Uterus (tissue), 4 donors: ENCODE measurements around the gene YPEL2. TPM values are rescaled to one million over a fixed set of nuclear protein-coding genes. Genes with fewer than 3 reads are reported as not detected.
A peak's percentile ranks its signal among the peaks of the same experiment; 100 is the strongest.

Experiments
- DNase-seq, 2 donors: peaks; one replicate each; pipeline ENCODE4 v3.0.0-alpha.2; 2019 to 2020
- H3K27ac ChIP-seq, 2 donors: fragments of 200-600 bp; sonication (generic); 1 replicate in 1 of 2; 2 replicates in 1 of 2; pipeline ENCODE4 v1.5.1; 2016 to 2018
- H3K27me3 ChIP-seq, 2 donors: fragments of 200-600 bp; sonication (generic); one replicate each; pipeline ENCODE4 v1.5.1; 2018 to 2019; ENCODE audit warnings: control low read depth in 1 of 2
- H3K36me3 ChIP-seq, 2 donors: fragments of 200-600 bp; sonication (generic); one replicate each; pipeline ENCODE4 v1.5.1; 2019; ENCODE audit warnings: control low read depth in 1 of 2
- H3K4me1 ChIP-seq, 2 donors: fragments of 200-600 bp; sonication (generic); one replicate each; pipeline ENCODE4 v1.5.1; 2018 to 2019; ENCODE audit warnings: control low read depth in 1 of 2
- H3K4me3 ChIP-seq, 2 donors: fragments of 200-600 bp; sonication (generic); 1 replicate in 1 of 2; 2 replicates in 1 of 2; pipeline ENCODE4 v1.5.1; 2018 to 2019; ENCODE audit warnings: mild to moderate bottlenecking in 1 of 2
- H3K9me3 ChIP-seq, 2 donors: fragments of 200-600 bp; sonication (generic); one replicate each; pipeline ENCODE4 v1.5.1; 2019; ENCODE audit warnings: control low read depth in 1 of 2
- CTCF ChIP-seq, 4 experiments: fragments of 200-600 bp in 2 of 4; fragments of 450-650 bp in 2 of 4; sonication (generic) in 2 of 4; IDR thresholded peaks; one replicate each; pipeline ENCODE4 v1.5.1; 2016 to 2019; ENCODE audit warnings: antibody characterized with exemption in 4 of 4, mild to moderate bottlenecking in 2 of 4, moderate library complexity in 1 of 4
- POLR2A ChIP-seq, 2 donors: fragments of 450-650 bp; IDR thresholded peaks; one replicate each; pipeline ENCODE4 v1.6.1; 2016; ENCODE audit warnings: antibody characterized with exemption in 2 of 2, mild to moderate bottlenecking in 1 of 2, moderate library complexity in 1 of 2
- intact Hi-C: fragments of 100-400 bp; cut with DNase I; formaldehyde crosslinking; loops from one replicate; pipeline ENCODE4 v1.15.1; 2023; ENCODE audit warnings: low total_unique reads
- total RNA-seq, 4 donors: library from RNA; depleted of rRNA in 3 of 4; stranded (reverse); fragments of >200 nt in 3 of 4; gene quantifications; one replicate each; pipeline versions ENCODE4 v1.1.0 to v1.2.4, GENCODE V29; 2014 to 2023
- donor health status: DM: yes; HTN: yes; CAD: no.

The YPEL2 gene
- total RNA-seq, 4 donors from 2014 or later, result 21.2 to 91.7 (median 25.0) TPM

- no peaks in the 10 kb centered on the region for H3K27me3 ChIP-seq
- peaks cover 7 to 12% of the 10 kb centered on the region in 2 donors for H3K4me1 ChIP-seq
- intact Hi-C loops, result no loop called here
- no peak overlapping the region for H3K4me3 ChIP-seq
- H3K9me3 ChIP-seq, result no peaks in the 10 kb centered on the region
- TF ChIP-seq POLR2A (IDR thresholded peaks at IDR 0.05), result no peak
- TF ChIP-seq CTCF (IDR thresholded peaks at IDR 0.05), result no peak
- no peak for DNase-seq
- H3K27ac ChIP-seq, result peak overlapping the region in 1 of 2 donors; percentile 55
- no peaks in the 10 kb centered on the region for H3K36me3 ChIP-seq
Measured at GRCh38 chr17:59357219-59357697, 25.8 kb downstream of the YPEL2 start.

- peaks cover 7 to 17% of the 10 kb centered on the region in 2 donors for H3K4me1 ChIP-seq
- TF ChIP-seq POLR2A (IDR thresholded peaks at IDR 0.05), result no peak
- no peak for TF ChIP-seq CTCF (IDR thresholded peaks at IDR 0.05)
- intact Hi-C loops, result no loop called here
Measured at GRCh38 chr17:59357929-59358328, 26.5 kb downstream of the YPEL2 start.

GRCh38 chr17:59361386-59361785, 29.9 kb downstream of the YPEL2 start:
- H3K9me3 ChIP-seq, result no peaks in the 10 kb centered on the region
- peak overlapping the region; percentile 48 to 89 for H3K27ac ChIP-seq
- intact Hi-C loops, result no loop called here

More at GRCh38 chr17:59357929-59358328, 26.5 kb downstream of the YPEL2 start:
- DNase-seq, result no peak
- no peak overlapping the region for H3K4me3 ChIP-seq
- no peaks in the 10 kb centered on the region for H3K9me3 ChIP-seq
- no peaks in the 10 kb centered on the region for H3K27me3 ChIP-seq
- H3K36me3 ChIP-seq, result no peaks in the 10 kb centered on the region
- peak overlapping the region in 1 of 2 donors; percentile 55 for H3K27ac ChIP-seq

GRCh38 chr17:59361916-59362810, 30.7 kb downstream of the YPEL2 start:
- DNase-seq, result no peak
- Histone ChIP-seq H3K9me3 (no peaks in the 10 kb centered on the region), H3K27me3 (no peaks in the 10 kb centered on the region), H3K4me3 (no peak overlapping the region), H3K4me1 (peaks cover 23 to 30% of the 10 kb centered on the region in 2 donors), H3K36me3 (no peaks in the 10 kb centered on the region), H3K27ac (peak overlapping the region; percentile 48 to 89)
- TF ChIP-seq POLR2A (IDR thresholded peaks at IDR 0.05) (no peak), CTCF (IDR thresholded peaks at IDR 0.05) (no peak)
- intact Hi-C loops, result no loop called here

More at GRCh38 chr17:59361386-59361785, 29.9 kb downstream of the YPEL2 start:
- DNase-seq, result no peak
- Histone ChIP-seq H3K36me3 (no peaks in the 10 kb centered on the region), H3K27me3 (no peaks in the 10 kb centered on the region), H3K4me1 (peaks cover 15 to 24% of the 10 kb centered on the region in 2 donors), H3K4me3 (no peak overlapping the region)
- TF ChIP-seq CTCF (IDR thresholded peaks at IDR 0.05), result no peak
- no peak for TF ChIP-seq POLR2A (IDR thresholded peaks at IDR 0.05)

- no peaks in the 10 kb centered on the region for H3K27me3 ChIP-seq
- no peak overlapping the region for H3K4me3 ChIP-seq
- DNase-seq, result no peak
- TF ChIP-seq POLR2A (IDR thresholded peaks at IDR 0.05) (no peak), CTCF (IDR thresholded peaks at IDR 0.05) (no peak)
- peak overlapping the region; percentile 48 to 89 for H3K27ac ChIP-seq
- H3K4me1 ChIP-seq, result peaks cover 30 to 36% of the 10 kb centered on the region in 2 donors
- no peaks in the 10 kb centered on the region for H3K36me3 ChIP-seq
- no peaks in the 10 kb centered on the region for H3K9me3 ChIP-seq
- intact Hi-C loops, result no loop called here
Measured at GRCh38 chr17:59362811-59363205, 31.4 kb downstream of the YPEL2 start.
